Femur (tissue), 1 donor: Measurements from ENCODE around the gene TUBE1.
"Not testable (repeated sequence)": the region's sequence is repeated elsewhere in the genome, so short reads cannot be mapped to it uniquely, and the experiment has no call there.

ENCODE experiments used
- DNase-seq: peaks from one replicate; pipeline ENCODE4 v3.0.0-alpha.2; 2017

TUBE1 gene

DNA sequence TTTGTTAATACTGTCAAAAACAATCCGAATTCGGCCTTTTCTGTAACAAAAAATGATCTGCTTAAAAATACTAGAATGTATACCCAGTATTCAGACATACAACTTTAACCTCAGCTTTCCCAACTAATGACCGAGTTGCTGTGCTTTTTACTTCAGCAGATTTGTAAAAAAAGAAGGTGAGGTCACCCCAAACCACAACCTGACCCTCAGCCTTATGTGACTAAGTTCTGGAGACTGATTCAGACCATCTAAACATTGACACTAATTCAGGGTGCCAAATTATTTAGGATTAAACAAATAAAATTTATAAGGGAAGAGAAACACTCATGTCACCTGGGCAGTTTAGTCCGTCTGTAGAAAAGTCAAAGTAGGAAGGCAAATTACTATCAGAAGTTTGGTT, 25.7 kb downstream of the TUBE1 start:
- DNase-seq = no peak

DNA sequence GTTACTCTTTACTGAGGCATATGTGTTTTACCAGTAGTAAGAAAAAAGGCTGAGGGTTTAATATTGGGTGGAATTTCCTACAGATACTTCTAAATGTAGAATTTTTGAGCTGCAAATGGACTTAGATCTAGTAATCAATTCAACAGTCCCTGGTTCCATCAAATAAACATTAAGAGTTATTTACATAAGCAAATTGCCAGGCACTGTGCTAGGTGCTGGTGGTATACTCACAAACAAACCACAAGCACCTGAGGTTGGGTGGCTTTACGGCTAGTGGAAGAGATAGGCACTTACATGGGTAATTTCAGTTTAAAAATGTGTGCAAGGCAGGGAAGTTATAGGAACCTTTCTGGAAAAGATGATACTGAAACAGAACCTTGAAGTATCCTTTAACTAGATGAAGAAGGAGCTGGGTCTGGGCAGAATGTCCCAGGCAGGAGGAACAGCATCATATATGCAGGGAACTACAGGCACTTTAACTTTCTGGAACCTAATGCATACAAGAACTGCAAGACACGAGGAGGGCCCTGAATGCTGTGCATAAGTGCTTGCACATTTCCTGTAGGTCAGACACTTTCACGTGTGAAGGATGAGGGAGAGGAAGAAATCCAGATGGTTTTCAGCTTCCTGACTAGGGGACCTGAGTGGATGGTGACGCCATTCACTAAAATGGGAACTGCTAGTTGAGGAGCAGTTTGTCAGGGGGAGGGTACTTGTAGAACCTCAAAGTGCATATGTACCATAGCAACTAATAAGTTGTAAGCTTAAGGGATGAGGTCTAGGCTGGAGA, 28.8 kb downstream of the TUBE1 start:
- DNase-seq = no peak

DNA sequence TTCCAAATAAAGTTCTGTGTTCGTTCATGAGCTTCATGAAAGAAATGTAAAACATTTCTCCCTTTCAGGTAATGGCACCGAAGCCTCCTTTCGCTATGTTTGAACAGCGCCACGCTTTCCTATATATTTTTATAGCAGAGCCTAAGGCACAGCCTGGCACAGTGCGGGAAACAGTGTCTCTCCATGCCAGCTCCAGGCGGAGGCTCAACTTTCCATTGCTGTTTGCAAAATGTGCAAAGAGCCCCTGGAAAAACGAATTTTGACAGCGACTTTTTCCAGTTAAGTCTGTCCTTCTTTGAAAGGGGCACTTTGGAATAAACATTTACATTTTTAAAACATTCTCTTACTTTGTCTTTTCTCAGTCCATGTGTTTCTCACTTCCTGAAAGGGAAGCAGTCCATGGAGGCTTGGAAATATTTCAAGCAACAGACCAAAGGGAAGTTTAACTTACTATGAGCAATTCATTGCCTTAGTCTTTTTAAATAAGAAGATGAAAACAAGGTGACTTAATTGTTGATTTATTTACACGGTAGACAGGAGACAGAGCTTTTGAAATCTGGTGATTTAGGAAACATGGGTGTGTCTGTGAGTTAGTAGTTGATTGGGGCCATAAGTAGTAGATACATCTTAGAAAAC, 32.6 kb downstream of the TUBE1 start:
- DNase-seq = peak; percentile 56

DNA sequence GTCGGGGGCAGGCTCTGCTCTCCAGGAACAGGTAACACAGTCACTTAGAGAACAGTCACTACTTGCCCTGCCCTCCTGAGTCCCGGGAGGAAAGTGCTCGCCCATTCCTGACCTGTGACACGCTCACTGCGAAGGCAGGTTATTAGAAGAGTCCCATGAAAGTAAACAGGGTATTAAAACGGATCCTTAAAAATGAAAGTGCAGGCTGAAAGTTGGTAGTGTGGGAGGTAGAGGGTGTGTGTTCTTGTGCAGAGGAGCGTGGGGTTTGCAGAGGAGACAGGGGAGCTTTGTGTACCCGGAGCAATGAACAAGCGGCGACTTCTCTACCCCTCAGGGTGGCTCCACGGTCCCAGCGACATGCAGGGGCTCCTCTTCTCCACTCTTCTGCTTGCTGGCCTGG, 33.3 kb downstream of the TUBE1 start, which contains the start of gene CCN6:
TSS of gene CCN6 (plus strand) at position 104 of the 400 bp plus-strand sequence. CDS start at position 358, 254 bp downstream.
- no peak for DNase-seq

DNA sequence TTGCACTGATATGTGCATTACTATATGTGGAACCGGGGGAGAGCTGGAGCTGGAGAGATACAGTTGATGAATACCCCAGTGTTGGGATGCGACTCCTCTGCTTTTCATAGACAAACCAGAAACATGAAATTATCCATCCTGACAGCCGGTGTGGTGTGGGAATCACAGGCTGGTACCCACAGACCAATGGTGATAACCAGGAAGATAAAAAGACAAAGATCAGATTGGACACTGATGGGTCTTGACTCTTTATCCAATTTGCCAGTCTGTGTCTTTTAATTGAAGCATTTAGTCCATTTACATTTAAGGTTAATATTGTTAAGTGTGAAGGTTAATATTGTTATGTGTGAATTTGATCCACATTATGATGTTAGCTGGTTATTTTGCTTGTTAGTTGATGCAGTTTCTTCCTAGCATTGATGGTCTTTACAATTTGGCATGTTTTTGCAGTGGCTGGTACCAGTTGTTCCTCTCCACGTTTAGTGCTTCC, 36.0 kb downstream of the TUBE1 start:
- DNase-seq = not testable (repeated sequence)

DNA sequence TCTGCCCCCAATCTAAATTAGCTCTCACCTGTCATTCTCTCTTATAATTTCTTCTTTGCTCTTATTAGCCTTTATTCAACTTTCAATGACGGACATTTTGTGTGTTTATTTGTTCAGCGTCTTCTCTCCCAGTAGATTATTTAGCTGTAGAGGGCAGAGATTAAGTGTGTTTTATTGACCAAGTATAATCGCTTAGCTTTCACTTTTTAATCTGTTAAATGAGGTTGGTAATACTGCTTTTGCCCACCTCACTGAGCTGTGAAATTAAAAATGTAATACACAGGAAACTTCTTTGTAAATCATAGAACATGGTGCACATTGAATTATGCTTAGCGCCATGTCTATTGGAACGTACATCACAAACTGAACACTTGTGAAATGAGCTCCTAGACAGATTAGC, 36.9 kb downstream of the TUBE1 start:
- no peak for DNase-seq

DNA sequence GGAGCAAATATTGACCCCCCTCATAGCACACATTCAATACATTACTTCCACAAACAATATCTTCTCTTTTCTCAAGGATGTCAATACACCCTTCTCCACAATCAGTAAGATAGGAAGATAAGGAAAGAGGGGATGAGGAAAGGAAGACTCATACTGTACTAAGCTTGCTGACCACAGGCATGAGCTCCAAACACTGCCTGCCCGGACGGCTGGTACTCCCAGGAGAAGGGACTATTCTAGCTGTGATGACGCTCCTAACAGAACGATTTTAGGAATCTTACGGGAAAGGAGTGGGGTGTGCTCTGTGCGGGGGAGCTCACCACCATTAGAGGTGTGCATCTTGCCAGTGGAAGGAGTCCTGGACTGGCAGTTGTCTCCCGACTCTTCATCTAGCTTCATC, 37.3 kb downstream of the TUBE1 start:
- DNase-seq = no peak

DNA sequence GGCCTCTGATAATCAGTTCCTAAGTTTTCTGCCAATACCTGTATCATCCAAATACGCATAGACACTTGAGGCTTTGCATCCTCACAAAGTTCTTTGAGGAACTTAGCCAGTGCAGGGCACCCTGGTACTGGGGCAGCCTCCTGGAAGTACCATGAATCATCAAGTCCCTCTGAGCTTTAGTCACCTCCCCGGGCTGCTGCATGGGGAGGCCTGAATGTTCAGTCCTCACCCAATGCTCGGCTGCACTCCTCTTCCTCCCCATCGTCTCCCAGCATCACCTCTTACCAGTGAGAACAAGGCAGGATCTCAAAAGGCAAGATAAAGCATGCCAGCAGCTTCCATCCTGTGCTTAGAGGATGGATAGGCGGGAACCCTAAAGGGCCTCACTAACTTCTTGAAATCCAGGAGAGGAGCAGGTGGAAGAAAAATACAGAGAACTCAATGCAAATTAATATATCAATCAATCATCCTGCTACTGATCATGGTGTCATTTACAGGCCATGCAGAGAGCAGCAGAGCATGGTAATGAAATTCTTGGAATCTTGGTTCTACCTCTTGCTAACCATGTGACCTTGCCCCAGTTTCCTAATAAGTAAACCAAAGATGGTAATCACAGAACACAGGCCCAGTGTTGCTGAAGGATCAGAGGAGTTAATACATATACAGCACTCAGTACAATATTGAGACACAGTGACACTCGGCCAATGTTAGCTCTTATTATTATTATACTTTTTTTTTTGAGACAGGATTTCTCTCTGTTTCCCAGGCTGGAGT, 38.1 kb downstream of the TUBE1 start:
- no peak for DNase-seq

DNA sequence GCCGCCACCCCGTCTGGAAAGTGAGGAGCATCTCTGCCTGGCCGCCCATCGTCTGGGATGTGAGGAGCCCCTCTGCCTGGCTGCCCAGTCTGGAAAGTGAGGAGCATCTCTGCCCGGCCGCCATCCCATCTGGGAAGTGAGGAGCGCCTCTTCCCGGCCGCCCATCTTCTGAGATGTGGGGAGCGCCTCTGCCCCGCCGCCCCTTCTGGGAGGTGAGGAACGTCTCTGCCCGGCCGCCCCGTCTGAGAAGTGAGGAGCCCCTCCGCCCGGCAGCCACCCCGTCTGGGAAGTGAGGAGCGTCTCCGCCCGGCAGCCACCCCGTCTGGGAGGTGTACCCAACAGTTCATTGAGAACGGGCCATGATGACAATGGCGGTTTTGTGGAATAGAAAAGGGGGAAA, 39.8 kb downstream of the TUBE1 start:
- not testable (repeated sequence) for DNase-seq

DNA sequence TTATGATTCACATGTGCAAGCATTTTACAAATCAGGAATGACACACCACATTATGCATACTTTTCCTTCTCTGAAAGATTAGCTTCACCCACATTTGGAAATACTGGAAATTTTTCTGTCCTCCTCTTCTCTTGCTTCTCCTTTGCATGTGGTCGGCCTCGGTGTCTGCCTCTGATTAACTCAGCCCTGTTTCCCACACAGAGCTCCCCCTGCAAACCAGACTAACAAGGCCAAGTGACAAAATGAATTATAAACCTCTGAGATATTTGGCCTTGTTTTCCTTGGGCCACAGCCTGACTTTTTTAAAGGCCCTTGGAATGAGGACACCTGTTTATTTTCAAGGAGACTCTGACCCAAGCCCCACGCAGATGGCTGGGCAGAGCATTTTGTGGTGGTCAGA, 42.4 kb downstream of the TUBE1 start:
- no peak for DNase-seq

DNA sequence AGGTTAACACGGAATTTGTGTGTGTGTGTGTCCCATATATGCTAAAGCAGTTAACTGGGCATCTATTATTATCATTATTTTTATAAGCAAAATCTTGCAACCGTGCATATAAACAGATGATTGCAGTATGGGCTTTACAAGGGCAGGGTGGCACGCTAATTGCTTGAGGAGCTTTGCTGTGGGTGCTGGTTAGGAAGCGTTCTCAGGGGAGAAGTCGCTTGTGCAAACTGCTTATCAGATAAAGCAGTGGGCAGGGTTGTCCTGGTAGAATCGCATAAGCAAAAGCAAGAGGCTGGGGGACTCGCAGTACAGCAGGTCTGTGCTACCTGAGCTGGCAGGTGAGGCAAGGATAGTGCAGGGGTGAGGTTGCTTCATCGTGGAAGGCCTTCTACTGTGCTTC, 43.1 kb downstream of the TUBE1 start:
- no peak for DNase-seq

DNA sequence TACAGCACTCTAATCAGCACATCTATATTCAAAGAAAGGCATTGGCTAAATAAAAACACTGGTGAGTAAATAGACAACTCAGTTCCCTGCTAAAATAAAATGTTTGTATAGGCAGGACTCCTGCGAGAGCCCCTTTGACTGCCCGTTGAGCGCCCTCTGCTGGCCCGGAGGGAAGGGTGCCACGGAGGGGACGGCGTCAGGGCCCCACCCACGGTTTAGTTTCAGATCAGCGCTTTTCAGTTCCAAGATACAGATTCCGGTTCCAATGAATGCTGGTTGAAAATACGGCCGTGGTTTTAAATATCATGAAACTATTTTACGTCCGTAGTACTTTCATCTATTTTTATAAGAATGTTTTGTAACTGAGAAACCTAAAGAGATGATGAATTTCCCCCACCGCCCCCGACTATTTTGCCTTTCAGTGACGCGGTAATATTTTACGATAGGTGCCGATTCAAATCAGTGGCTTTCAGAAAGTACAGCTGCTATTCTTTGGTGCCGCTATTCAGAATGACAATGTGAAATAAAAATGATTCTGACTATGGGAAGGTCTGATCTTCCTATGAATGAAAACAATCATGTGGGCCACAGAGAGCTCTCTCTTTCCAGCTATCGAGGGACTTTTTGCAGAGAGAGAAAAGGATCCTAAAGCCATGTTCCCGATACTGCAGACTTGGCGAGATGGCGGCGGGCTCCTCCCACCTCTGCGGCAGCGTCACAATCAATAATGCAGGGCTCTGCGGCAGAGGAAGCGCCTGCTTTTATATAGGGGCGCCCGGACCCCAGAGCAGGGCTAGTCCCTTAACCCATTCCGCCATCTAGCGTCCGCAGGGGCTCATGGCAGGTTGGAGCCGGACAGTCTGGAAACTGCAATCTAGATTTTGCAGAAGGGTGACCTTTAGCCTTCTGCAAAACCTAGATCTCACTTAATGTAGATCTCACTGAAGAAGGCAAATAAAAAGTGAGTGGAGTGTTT, 44.0 kb downstream of the TUBE1 start:
- peak; percentile 95 for DNase-seq

DNA sequence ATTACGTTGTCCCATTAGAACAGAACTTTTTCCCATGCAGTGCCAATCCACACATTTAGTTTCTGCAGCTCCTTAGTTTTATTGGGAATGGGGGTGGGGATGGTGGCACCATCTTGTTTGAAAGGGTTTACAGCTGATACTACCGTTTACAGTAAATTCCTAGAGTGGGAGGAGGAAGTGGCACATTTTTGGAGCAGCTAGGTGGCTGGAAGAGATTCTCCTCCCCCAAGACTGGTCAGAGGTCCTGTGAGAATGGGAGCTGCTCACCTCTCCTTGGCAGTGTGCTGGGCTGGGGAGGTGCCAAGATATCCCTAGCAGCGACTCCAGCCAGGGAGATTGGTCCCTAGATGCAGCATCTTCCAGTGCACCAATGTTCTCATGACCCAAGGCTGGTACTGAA, 45.7 kb downstream of the TUBE1 start:
- no peak for DNase-seq

DNA sequence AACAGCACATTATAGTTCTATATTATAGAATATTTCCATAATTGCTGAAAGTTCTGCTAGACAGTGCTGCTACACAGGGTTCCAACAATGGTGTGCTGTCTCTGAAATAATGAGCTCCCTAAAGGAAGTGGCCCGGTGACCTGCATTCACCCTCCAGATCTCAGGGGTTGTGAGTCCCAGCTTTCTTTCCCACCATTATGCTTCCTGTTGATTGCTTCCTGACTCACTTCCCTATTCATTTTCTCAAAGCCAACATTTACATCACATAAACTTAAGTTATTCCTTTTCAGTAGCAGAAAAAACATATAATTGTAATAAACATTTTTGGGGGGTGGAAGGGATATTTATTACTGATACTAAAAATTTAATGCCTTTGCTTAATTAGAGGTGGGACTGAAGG, 46.3 kb downstream of the TUBE1 start:
- DNase-seq = no peak

DNA sequence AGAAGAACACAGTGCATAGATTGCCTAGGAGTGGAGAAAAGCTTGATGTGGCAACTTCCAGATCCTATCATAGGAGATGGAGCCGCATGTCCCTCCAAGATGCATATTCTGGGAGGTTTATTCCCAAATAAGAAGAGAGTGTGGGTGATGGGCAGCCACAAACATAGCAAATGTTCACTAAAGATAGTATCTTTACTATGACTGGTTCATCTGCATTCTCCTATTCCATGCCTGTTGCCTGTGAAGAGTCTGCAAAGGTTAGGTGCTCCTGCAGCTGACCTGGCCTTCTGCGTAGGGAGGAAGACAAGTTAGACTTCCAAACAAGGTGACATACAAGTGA, 47.9 kb downstream of the TUBE1 start:
- no peak for DNase-seq

DNA sequence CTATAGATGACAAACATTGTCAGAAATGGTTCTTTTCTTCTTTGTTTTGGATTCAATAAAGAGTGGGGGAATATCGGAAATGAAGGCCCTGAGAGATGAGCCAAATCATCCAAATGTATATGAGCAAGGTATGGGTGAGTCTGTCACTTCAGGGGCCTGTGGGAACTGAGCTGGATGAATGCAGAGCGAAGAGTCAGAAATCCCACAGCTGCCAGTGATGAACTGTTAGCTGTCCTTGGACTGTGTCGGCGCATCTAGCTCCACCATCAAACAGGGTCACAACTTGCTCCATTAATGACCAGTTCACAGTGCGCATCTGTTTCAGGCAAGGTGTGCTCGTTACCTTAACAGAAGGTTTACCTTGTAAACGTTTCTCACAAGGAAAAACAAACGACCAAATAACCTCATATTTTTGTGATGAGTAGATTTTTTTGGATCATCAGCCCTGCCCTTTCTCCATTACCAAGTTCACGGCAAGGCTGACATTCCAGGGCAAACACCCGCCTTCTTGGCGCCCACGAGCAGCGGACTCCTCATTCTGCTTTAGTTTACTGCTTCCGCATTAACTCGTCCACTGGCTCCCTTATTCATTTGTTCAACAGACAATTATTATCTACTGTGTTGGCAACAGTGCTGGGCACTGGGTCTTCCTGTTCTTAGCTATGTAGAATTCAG, 48.4 kb downstream of the TUBE1 start:
- no peak for DNase-seq

DNA sequence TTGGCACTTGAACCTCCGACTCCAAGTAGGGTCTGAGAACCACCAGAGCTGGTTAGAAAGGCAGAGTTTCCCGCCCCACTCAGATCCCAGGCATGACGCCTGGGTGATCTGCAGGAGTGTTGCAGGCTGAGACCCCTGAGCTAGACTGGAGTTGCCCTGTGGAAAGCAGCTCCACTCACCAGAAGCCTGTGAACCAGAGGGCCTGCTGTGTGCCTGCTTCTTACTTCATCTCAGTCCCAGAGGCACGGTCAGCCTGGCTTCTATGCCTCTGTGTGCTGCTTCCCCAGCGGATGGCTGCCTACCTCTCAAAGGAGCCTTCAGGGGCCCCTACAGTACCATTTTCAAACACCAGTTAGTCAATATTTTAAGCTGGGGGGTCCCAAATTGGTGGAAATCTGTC, 49.0 kb downstream of the TUBE1 start:
- DNase-seq = no peak

DNA sequence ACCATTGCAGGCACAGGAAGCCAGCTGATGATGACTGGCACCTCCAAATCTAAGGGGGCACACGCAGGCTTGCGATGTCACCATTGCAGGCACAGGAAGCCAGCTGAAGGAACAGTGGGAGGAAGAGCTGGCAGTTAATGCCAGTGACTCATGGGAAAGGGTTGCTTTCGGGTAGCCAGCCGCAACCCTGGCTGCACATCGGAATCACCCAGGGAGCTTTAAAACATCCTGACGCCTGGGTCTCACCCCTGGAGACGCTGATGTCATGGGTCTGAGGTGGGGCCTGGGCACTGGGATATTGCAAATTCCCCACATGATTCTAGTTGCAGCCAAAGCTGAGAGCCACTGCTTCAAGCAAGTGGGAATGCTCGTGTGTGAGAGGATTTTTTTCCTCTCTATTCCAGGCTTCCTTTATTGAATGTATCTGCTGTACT, 49.5 kb downstream of the TUBE1 start:
- DNase-seq = peak; percentile 60

DNA sequence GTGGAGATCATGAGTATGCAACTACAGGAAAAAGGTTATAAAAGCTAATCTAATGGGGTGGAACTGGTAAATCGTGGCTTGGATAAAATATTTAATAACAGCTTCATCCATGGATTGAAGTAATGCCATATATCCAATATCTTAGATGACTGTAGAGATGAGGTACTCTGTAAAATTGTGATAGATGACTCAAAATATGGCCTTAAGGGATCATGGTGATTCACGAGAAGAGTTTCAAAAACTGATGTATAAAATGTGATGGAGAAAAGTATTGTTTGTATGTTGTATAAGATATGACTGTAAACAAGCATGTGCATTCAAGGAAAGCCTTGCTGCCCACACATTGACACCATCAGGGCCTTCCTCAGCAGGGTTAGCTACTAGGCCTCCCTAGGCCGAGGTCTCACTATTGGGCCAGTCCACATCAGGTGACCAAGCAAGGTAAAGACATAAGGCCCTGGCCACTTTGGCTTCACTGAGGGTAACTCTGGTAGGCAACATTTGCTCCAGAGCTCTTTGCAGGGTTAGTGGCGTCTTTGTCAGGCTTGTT, 51.1 kb downstream of the TUBE1 start:
- DNase-seq = no peak

DNA sequence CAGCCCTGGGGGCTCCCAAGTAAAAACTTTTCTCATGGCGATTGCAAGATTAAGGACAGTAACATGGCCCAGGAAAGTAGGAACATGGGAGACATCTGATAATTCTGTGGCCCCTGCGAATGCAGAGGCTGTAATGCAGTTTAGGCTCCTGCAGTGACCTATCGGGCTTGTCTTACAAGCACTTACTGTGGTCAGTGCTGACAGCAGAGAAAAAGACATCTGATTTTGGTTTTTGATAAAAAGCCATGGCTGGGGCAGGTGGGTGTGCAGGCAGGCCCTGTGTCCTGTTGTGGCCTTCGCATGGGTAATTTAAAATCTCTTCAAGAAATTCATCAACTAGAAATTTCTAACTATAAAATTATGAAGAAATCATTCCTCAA, 52.7 kb downstream of the TUBE1 start:
- DNase-seq = no peak

DNA sequence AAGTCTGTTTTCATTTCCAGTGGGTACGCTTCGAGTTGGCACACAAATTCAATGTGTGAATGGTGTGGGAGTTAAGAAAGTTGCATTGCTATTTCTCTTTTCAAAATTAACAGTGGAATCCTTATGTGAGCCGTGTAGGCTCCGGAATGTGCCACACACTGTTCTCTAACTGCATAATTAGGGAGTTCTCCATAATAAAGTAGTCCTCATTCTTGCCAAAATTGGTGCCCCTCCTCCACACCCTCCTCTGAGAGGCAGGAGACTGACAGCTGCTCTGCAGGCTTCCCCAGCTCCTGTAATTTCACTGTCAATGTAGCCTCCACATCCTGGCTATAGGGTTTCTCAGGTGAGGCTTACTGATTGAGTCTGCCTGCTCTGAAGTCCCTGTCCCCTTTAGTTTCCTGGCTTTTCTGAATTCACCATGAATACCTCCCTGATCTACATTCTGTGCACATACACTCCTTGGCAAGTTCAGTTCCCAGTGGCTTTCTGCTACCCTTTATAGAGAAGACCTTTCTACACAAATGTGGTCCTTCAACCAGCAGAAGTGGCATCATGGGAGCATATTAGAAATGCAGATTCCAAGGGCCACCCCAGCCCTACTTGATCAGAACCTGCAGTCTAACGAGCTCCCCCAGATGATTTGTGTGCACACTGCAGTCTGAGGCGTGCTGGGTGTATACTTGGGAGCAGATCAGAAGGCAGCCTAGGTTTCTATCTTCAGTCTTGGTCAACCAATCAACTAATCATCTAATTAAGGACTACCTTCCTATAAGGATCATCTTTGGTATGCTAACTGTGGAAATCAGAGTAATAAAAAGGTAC, 53.3 kb downstream of the TUBE1 start:
- no peak for DNase-seq
